Measurements from ENCODE around the gene GATC. TPM values are rescaled to one million over a fixed set of nuclear protein-coding genes. Genes with fewer than 3 reads are reported as not detected.

Gene GATC
- total RNA-seq, 4 donors from 2014 or later, result 18.6 to 37.1 (median 27.3) TPM

DNA sequence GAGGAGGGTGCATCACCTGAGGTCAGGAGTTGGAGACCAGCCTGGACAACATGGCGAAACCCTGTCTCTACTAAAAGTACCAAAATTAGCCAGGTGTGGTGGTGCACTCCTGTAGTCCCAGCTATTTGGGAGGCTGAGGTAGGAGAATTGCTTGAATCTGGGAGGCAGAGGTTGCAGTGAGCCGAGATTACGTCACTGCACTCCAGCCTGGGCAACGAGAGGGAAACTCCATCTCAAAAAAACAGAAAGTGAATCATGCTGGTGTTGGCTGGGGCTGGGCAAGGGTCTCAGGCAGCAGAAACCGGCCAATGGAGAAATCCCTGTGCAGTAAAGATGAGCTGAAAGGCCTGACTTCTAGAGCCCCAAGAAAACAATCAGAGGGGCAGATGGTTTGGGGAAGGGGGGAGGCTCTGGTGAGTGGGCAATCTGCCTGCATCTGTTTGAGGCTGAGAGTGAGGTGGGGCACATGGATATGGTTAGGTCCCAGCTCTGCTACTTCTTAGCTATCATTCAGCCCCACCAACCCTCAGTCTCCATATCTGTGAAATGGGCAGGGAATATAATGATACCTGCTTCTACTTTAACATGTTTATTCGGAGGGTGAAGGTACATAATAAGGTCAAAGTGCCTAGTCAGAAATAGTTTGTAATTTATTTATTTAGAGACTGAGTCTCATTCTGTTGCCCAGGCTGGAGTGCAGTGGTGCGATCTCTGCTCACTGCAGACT is 29.6 kb upstream of the GATC start:
- H3K27ac ChIP-seq, result no peak overlapping the region
- H3K9me3 ChIP-seq, result no peaks in the 10 kb centered on the region
- no peak for DNase-seq
- no peak overlapping the region for H3K4me3 ChIP-seq
- no peaks in the 10 kb centered on the region for H3K4me1 ChIP-seq
- no peaks in the 10 kb centered on the region for H3K36me3 ChIP-seq
- H3K27me3 ChIP-seq, result no peaks in the 10 kb centered on the region
- TF ChIP-seq POLR2A (IDR thresholded peaks at IDR 0.05), result no peak
- TF ChIP-seq, protein P1, sequence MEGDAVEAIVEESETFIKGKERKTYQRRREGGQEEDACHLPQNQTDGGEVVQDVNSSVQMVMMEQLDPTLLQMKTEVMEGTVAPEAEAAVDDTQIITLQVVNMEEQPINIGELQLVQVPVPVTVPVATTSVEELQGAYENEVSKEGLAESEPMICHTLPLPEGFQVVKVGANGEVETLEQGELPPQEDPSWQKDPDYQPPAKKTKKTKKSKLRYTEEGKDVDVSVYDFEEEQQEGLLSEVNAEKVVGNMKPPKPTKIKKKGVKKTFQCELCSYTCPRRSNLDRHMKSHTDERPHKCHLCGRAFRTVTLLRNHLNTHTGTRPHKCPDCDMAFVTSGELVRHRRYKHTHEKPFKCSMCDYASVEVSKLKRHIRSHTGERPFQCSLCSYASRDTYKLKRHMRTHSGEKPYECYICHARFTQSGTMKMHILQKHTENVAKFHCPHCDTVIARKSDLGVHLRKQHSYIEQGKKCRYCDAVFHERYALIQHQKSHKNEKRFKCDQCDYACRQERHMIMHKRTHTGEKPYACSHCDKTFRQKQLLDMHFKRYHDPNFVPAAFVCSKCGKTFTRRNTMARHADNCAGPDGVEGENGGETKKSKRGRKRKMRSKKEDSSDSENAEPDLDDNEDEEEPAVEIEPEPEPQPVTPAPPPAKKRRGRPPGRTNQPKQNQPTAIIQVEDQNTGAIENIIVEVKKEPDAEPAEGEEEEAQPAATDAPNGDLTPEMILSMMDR (IDR thresholded peaks at IDR 0.05), result no peak

DNA sequence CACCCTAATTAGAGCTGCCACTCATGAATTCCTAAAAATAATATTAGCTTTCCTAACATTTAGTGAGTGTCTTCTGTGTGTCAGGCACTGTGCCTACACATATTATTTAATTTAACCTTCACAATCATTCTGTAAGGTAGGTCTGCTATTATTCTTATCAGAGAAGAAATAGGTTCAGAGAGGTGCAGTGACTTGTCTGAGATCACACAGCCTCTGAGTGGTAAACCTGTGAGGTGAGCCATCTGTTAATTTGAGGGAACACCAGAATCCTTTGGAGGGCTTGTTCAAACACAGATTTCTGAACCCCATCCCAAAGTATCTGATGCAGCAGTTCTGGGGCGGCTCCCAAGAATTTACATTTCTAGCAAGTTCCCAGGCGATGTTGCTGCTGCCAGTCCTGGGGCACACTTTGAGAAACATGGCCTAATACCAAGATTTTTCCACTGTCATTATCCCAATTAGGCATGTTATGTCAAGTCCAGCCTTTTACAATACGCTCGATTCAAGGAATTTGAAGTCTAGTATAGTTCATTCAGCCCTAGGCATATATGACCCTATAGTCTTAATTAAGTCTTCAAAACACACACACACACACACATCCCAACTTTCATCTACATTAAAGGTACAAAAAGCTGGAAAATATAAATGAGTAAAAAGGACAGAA is 28.2 kb upstream of the GATC start:
- TF ChIP-seq, protein P1 (IDR thresholded peaks at IDR 0.05), result no peak
- TF ChIP-seq POLR2A (IDR thresholded peaks at IDR 0.05), result no peak
- DNase-seq, result no peak
- Histone ChIP-seq H3K27me3 (no peaks in the 10 kb centered on the region), H3K27ac (no peak overlapping the region), H3K4me3 (no peak overlapping the region), H3K9me3 (no peaks in the 10 kb centered on the region), H3K4me1 (no peaks in the 10 kb centered on the region), H3K36me3 (no peaks in the 10 kb centered on the region)

DNA sequence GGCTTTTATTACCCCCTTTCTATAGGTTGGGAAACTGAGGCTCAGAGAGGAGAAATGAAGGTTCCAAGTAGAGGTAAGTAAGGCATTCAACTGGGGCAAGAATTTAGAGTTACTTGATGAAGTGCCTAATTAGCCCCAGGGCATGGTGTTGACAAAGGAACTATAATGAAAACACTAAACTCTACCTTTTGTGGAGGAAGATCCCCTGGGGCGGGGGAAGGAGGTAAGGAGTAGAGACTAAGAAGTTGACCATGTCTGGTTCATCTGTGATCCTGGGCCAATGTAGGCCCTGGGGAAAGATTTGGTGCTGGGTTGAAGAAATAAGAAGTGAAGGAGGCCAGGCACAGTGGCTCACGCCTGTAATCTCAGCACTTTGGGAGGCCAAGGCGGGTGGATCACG is 24.5 kb upstream of the GATC start:
- Histone ChIP-seq H3K27ac (no peak overlapping the region), H3K9me3 (no peaks in the 10 kb centered on the region), H3K4me3 (no peak overlapping the region), H3K36me3 (no peaks in the 10 kb centered on the region), H3K4me1 (no peaks in the 10 kb centered on the region), H3K27me3 (no peaks in the 10 kb centered on the region)
- TF ChIP-seq, protein P1 (IDR thresholded peaks at IDR 0.05), result no peak
- DNase-seq, result no peak

DNA sequence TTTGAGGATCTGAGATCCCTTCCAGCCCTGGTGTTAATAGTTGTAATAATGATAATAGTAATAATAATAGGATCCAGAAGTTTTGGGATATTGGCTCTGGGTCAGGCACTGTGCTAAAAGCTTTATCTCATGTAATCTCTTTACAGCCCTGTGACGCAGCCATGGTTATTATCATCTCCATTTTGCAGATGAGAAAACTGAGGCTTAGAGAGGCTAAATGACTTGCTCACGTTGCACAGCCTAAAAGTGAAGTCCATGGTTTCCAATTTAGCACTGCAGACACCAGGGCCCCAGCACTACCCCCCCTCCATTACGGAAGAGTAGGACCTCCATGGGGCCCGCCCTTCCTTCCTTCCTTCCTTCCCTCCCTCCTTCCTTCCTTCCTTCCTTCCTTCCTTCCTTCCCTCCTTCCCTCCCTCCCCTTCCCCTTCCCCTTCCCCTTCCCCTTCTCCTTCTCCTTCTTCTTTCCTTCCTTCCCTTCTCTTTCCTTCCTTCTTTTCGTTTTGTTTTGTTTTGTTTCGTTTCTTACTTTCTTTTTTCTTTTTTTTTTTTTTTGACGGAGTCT is 23.3 kb upstream of the GATC start:
- no peak for TF ChIP-seq POLR2A (IDR thresholded peaks at IDR 0.05)
- TF ChIP-seq, protein P1 (IDR thresholded peaks at IDR 0.05), result no peak
- no peak overlapping the region for H3K4me3 ChIP-seq
- no peaks in the 10 kb centered on the region for H3K9me3 ChIP-seq
- no peak overlapping the region for H3K27ac ChIP-seq
- H3K4me1 ChIP-seq, result no peaks in the 10 kb centered on the region
- no peaks in the 10 kb centered on the region for H3K36me3 ChIP-seq
- no peaks in the 10 kb centered on the region for H3K27me3 ChIP-seq
- DNase-seq, result no peak

- DNase-seq, result no peak
- no peak for TF ChIP-seq POLR2A (IDR thresholded peaks at IDR 0.05)
- TF ChIP-seq, protein P1 (IDR thresholded peaks at IDR 0.05), result no peak
- Histone ChIP-seq H3K9me3 (no peaks in the 10 kb centered on the region), H3K4me3 (no peak overlapping the region), H3K27ac (no peak overlapping the region), H3K27me3 (no peaks in the 10 kb centered on the region), H3K36me3 (no peaks in the 10 kb centered on the region), H3K4me1 (peaks cover 0 to 4% (median 0%) of the 10 kb centered on the region in 4 donors)
Observed at GRCh38 chr12:120425797-120426196, 20.4 kb upstream of the GATC start.

Measured in Peyer's patch (tissue), 4 donors.